GM20431 (cell line): ENCODE results near the gene LAMP1.
"Not testable (repeated sequence)": the region's sequence is repeated elsewhere in the genome, so short reads cannot be mapped to it uniquely, and the experiment has no call there.

Experiments
- in situ Hi-C: fragments of 300-500 bp; cut with MseI, MboI; formaldehyde crosslinking; loops from one replicate; pipeline ENCODE4 v1.15.0; 2020; ENCODE audit warnings: low sequenced_read_pairs; ENCODE audit not compliant: unreplicated experiment

The LAMP1 gene

GRCh38 chr13:113351514-113352026, 54.5 kb downstream of the LAMP1 start:
- in situ Hi-C loops, result no loop called here

- in situ Hi-C loops, result no loop called here
Measured at GRCh38 chr13:113353254-113353653, 56.2 kb downstream of the LAMP1 start.

GRCh38 chr13:113354831-113355610, 58.0 kb downstream of the LAMP1 start:
- in situ Hi-C loops, result no loop called here

- in situ Hi-C loops, result no loop called here
Measured at GRCh38 chr13:113355621-113356020, 58.6 kb downstream of the LAMP1 start.

GRCh38 chr13:113356596-113356995, 59.6 kb downstream of the LAMP1 start:
- in situ Hi-C loops, result no loop called here

- in situ Hi-C loops, result no loop called here
Measured at GRCh38 chr13:113357529-113357928, 60.5 kb downstream of the LAMP1 start.

GRCh38 chr13:113358653-113359190, 61.7 kb downstream of the LAMP1 start:
- in situ Hi-C loops, result no loop called here

GRCh38 chr13:113359571-113359970, 62.5 kb downstream of the LAMP1 start:
- in situ Hi-C loops, result no loop called here

GRCh38 chr13:113360446-113360845, 63.4 kb downstream of the LAMP1 start:
- in situ Hi-C loops, result no loop called here

GRCh38 chr13:113361406-113361805, 64.4 kb downstream of the LAMP1 start:
- in situ Hi-C loops, result no loop called here

GRCh38 chr13:113364311-113364889, 67.4 kb downstream of the LAMP1 start:
- in situ Hi-C loops, result no loop called here

GRCh38 chr13:113364901-113365582, 68.0 kb downstream of the LAMP1 start:
- in situ Hi-C loops, result no loop called here

- in situ Hi-C loops, result no loop called here
Measured at GRCh38 chr13:113365583-113365970, 68.5 kb downstream of the LAMP1 start.

- in situ Hi-C loops, result no loop called here
Measured at GRCh38 chr13:113365971-113366588, 69.0 kb downstream of the LAMP1 start.

GRCh38 chr13:113367020-113367560, 70.1 kb downstream of the LAMP1 start:
- in situ Hi-C loops, result no loop called here

- in situ Hi-C loops, result no loop called here
Measured at GRCh38 chr13:113367771-113368170, 70.7 kb downstream of the LAMP1 start.

GRCh38 chr13:113368353-113368752, 71.3 kb downstream of the LAMP1 start:
- in situ Hi-C loops, result not testable (repeated sequence)

- in situ Hi-C loops, result no loop called here
Measured at GRCh38 chr13:113369189-113369588, 72.2 kb downstream of the LAMP1 start.

GRCh38 chr13:113369881-113370280, 72.8 kb downstream of the LAMP1 start:
- in situ Hi-C loops, result no loop called here

GRCh38 chr13:113371061-113371460, 74.0 kb downstream of the LAMP1 start:
- in situ Hi-C loops, result no loop called here
